Measurements from ENCODE around the gene SLC2A4RG. TPM values are rescaled to one million over a fixed set of nuclear protein-coding genes. Genes with fewer than 3 reads are reported as not detected.

SLC2A4RG gene
- total RNA-seq, 2 experiments from 2014 or later = 38.5 to 39.8 TPM

DNA sequence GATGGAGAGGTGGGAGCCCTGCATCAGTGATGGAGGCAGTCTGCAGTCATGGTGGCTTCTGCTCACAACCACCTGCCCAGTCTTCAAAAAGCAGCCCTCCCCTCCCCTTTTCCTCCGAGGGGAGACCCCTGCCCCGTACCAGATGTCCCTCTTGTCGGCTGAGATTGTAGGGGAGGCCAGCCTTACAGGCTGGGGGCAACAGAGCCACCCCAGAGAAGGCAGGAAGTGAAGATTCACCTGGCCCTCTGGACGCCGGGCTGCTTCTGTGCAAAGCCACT is 38.6 kb upstream of the SLC2A4RG start:
- ATAC-seq = no peak
- no peaks in the 10 kb centered on the region for H3K27me3 Mint-ChIP-seq
- peaks cover 23% of the 10 kb centered on the region for H3K4me1 Mint-ChIP-seq (ENCODE audit: low read depth)
- DNase-seq = no peak
- no peak overlapping the region for H3K4me3 Mint-ChIP-seq
- intact Hi-C loops (cut with micrococcal nuclease) = loop anchor here (10.0 kb wide), 1 partner anchor 164 kb away; the partner anchor contains the start of genes ABHD16B and TPD52L2
- H3K36me3 Mint-ChIP-seq (ENCODE audit: low read depth) = peaks cover 10% of the 10 kb centered on the region
- POLR2A ChIA-PET = interaction anchor here (0.8 to 0.9 kb wide), 2 partner anchors 36 to 163 kb away, joined by 3 to 4 read pairs; no protein-coding TSS in a partner anchor
- TF ChIP-seq, protein P1, sequence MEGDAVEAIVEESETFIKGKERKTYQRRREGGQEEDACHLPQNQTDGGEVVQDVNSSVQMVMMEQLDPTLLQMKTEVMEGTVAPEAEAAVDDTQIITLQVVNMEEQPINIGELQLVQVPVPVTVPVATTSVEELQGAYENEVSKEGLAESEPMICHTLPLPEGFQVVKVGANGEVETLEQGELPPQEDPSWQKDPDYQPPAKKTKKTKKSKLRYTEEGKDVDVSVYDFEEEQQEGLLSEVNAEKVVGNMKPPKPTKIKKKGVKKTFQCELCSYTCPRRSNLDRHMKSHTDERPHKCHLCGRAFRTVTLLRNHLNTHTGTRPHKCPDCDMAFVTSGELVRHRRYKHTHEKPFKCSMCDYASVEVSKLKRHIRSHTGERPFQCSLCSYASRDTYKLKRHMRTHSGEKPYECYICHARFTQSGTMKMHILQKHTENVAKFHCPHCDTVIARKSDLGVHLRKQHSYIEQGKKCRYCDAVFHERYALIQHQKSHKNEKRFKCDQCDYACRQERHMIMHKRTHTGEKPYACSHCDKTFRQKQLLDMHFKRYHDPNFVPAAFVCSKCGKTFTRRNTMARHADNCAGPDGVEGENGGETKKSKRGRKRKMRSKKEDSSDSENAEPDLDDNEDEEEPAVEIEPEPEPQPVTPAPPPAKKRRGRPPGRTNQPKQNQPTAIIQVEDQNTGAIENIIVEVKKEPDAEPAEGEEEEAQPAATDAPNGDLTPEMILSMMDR (IDR thresholded peaks at IDR 0.05) = no peak
- no peaks in the 10 kb centered on the region for H3K9me3 Mint-ChIP-seq
- H3K27ac Mint-ChIP-seq = no peak overlapping the region
- CTCF ChIA-PET = interaction anchor here (0.6 kb wide), 1 partner anchor 49 kb away, joined by 3 read pairs; no protein-coding TSS in a partner anchor

DNA sequence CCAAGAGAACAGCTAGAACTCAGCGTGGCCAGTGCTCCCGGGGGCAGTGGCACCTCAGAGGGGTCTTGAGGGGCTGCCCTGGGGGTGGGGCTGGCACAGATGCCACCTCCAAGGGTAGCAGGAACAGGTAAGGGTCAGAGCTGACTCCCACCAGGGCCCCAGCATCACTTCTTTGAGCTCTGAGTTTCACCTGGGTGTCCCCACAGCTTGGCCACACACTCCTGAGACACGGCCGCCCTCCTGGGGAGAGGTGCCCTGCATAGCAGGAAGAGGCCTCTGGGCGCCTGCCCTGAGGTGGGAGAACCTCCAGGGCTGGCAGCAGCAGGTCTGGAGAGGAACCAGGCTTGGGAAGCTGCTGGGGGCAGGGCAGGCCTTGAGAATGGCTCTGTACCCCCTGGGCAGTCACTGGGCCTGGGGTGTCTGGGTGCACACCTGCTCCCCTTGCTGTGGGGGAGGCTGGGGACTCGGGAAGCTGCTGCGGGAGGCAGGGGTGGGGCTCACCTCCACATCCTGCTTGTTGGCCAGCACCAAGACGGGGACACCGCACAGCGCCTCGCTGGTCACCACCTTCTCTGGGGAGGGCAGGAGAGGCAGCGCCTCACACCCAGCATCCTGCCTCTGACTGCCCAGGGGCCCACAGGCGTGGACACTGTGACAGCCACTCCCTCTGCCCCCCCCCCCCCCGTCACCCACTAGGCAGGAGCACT is 38.1 kb upstream of the SLC2A4RG start:
- CTCF ChIA-PET = no interaction called here
- intact Hi-C loops (cut with micrococcal nuclease) = loop anchor here (10.0 kb wide), 1 partner anchor 163 kb away; the partner anchor contains the start of genes ABHD16B and TPD52L2

DNA sequence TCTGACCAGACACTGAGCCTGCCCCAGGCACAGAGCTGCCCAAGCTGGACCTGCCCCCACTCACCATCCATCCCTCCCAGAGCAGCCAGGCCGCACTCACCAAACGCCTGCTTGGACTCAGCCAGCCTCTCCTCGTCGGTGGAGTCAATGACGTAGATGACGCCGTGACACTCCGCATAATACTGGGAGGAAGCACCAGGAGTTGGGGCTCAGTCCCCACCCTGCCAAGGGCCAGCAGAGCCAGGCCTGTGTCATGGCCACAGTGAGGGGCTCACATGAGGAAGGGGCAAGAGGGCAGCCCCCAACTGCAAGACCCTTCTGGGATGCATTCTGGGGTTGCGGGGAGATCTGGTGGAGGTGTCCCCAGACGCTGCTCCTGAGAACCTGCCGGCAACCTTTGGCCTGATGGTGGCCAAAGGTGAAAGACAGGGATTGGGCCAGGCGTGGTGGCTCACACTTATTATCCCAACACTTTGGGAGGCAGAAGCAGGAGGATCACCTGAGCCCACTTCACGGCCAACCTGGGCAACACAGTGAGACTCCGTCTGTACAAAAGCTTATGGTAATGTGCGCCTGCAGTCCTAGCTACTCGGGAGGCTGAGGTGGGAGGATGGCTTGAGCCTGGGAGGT is 37.4 kb upstream of the SLC2A4RG start:
- POLR2A ChIA-PET = interaction anchor here (0.9 to 1.5 kb wide), 2 partner anchors 16 to 162 kb away, joined by 4 to 5 read pairs; no protein-coding TSS in a partner anchor
- H3K27ac Mint-ChIP-seq = no peak overlapping the region
- DNase-seq = no peak
- H3K36me3 Mint-ChIP-seq (ENCODE audit: low read depth) = peaks cover 15% of the 10 kb centered on the region
- no peaks in the 10 kb centered on the region for H3K27me3 Mint-ChIP-seq
- intact Hi-C loops (cut with micrococcal nuclease) = loop anchor here (10.0 kb wide), 1 partner anchor 163 kb away; the partner anchor contains the start of genes ABHD16B and TPD52L2
- no peak overlapping the region for H3K4me3 Mint-ChIP-seq
- CTCF ChIA-PET = no interaction called here
- no peak for ATAC-seq
- TF ChIP-seq, protein P1 (IDR thresholded peaks at IDR 0.05) = no peak
- H3K9me3 Mint-ChIP-seq = no peaks in the 10 kb centered on the region
- peaks cover 26% of the 10 kb centered on the region for H3K4me1 Mint-ChIP-seq (ENCODE audit: low read depth)

More for the DNA sequence above, 38.1 kb upstream of the SLC2A4RG start:
- TF ChIP-seq, protein P1 (IDR thresholded peaks at IDR 0.05) = no peak
- H3K9me3 Mint-ChIP-seq = no peaks in the 10 kb centered on the region
- H3K27ac Mint-ChIP-seq = no peak overlapping the region
- no peaks in the 10 kb centered on the region for H3K27me3 Mint-ChIP-seq
- DNase-seq (no peak), ATAC-seq (no peak)
- peaks cover 11% of the 10 kb centered on the region for H3K36me3 Mint-ChIP-seq (ENCODE audit: low read depth)
- peaks cover 23% of the 10 kb centered on the region for H3K4me1 Mint-ChIP-seq (ENCODE audit: low read depth)
- no peak overlapping the region for H3K4me3 Mint-ChIP-seq
- POLR2A ChIA-PET = interaction anchor here (0.8 to 1.5 kb wide), 3 partner anchors 15 to 163 kb away, joined by 3 to 5 read pairs (median 4); no protein-coding TSS in a partner anchor

DNA sequence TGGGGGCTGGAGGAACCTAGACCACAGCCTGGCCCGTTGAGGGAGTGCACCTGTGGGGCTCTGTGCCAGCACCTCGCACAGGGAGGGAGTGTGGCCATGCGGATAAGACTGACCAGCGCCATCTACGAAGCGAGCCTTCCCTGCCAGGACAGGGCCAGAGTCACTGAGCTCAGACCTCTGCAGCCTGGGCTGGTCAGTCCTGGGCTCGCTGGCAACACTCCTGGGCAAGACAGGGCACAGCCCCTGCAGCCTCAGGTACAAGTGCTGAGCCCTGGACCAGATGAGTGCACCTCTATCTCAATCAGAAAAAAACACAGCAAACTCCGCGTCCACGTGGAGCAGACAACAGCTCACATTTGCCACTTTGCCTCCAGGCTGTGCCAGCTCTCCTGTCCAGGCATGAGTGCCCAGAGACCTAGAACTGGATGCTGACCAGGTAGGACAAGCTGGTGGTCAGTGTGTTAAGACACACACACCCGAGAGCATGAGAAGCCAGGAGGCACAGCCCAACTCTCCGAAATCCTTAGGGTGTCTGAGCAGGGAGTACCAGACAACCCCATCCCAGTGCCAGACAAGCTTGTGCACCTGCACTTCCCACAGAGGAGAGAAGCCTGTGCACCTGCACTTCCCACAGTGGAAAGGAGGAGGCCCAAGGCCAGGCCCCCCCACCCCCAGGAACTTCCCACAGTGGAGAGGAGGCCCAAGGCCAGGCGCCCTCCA is 36.7 kb upstream of the SLC2A4RG start:
- ChIA-PET CTCF (no interaction called here), POLR2A (interaction anchor here (1.5 kb wide), 1 partner anchor 16 kb away, joined by 5 read pairs; no protein-coding TSS in a partner anchor)
- Mint-ChIP-seq H3K4me3 (no peak overlapping the region), H3K27ac (no peak overlapping the region), H3K27me3 (no peaks in the 10 kb centered on the region), H3K4me1 (ENCODE audit: low read depth) (peaks cover 19% of the 10 kb centered on the region), H3K9me3 (no peaks in the 10 kb centered on the region), H3K36me3 (ENCODE audit: low read depth) (peaks cover 15% of the 10 kb centered on the region)
- intact Hi-C loops (cut with micrococcal nuclease) = loop anchor here (10.0 kb wide), 1 partner anchor 162 kb away; the partner anchor contains the start of genes ABHD16B and TPD52L2
- no peak for DNase-seq
- TF ChIP-seq, protein P1 (IDR thresholded peaks at IDR 0.05) = no peak
- ATAC-seq = no peak

All from activated CD8-positive, alpha-beta T cell treated with anti-CD3 and anti-CD28 coated beads for 36 hours (primary cell).